GM19240 (cell line): Measurements from ENCODE around the gene PGBD4.

Experiments
- DNase-seq: peaks from one replicate; pipeline ENCODE4 v3.0.0; 2011; ENCODE audit warnings: low spot score; ENCODE audit not compliant: insufficient read length

The PGBD4 gene

GRCh38 chr15:34101366-34102174 lies at the start of gene PGBD4, which contains the start of gene EMC7:
Gene PGBD4 (plus strand): TSS chr15:34102083. CDS start chr15:34102532, 449 bp downstream.
Gene EMC7 (minus strand): TSS chr15:34101862. CDS start chr15:34101839, 23 bp downstream.
- peak; percentile 84 for DNase-seq

GRCh38 chr15:34054081-34054707 lies 47.7 kb upstream of the PGBD4 start:
- DNase-seq: no peak

GRCh38 chr15:34055868-34056595 lies 45.9 kb upstream of the PGBD4 start:
- no peak for DNase-seq

GRCh38 chr15:34056911-34057310 lies 45.0 kb upstream of the PGBD4 start:
- DNase-seq: no peak

- no peak for DNase-seq
Measured at GRCh38 chr15:34059476-34059875, 42.4 kb upstream of the PGBD4 start.

GRCh38 chr15:34059946-34060345 lies 41.9 kb upstream of the PGBD4 start:
- no peak for DNase-seq

GRCh38 chr15:34064438-34064837 lies 37.4 kb upstream of the PGBD4 start:
- DNase-seq: no peak

- DNase-seq: no peak
Measured at GRCh38 chr15:34065261-34065660, 36.6 kb upstream of the PGBD4 start.

- no peak for DNase-seq
Measured at GRCh38 chr15:34065941-34066340, 35.9 kb upstream of the PGBD4 start.

GRCh38 chr15:34070003-34070402 lies 31.9 kb upstream of the PGBD4 start:
- no peak for DNase-seq

- DNase-seq: no peak
Measured at GRCh38 chr15:34076785-34077184, 25.1 kb upstream of the PGBD4 start.

- DNase-seq: no peak
Measured at GRCh38 chr15:34078900-34079299, 23.0 kb upstream of the PGBD4 start.

- no peak for DNase-seq
Measured at GRCh38 chr15:34079904-34080303, 22.0 kb upstream of the PGBD4 start.

- DNase-seq: no peak
Measured at GRCh38 chr15:34084086-34084485, 17.8 kb upstream of the PGBD4 start.

- no peak for DNase-seq
Measured at GRCh38 chr15:34085746-34086145, 16.1 kb upstream of the PGBD4 start.

- no peak for DNase-seq
Measured at GRCh38 chr15:34099914-34100313, 2.0 kb upstream of the PGBD4 start.

GRCh38 chr15:34102175-34102925 lies 467 bp downstream of the PGBD4 start:
- DNase-seq: no peak

- DNase-seq: no peak
Measured at GRCh38 chr15:34106423-34106822, 4.5 kb downstream of the PGBD4 start.

- DNase-seq: no peak
Measured at GRCh38 chr15:34107315-34107714, 5.4 kb downstream of the PGBD4 start.

- DNase-seq: no peak
Measured at GRCh38 chr15:34109797-34110663, 8.1 kb downstream of the PGBD4 start.
